ENCODE measurements around the gene TEX2. TPM values are rescaled to one million over a fixed set of nuclear protein-coding genes. Genes with fewer than 3 reads are reported as not detected.

The TEX2 gene
- total and polyA plus RNA-seq, 9 of the 15 experiments (the other 6 are each of a cell fraction or from before 2014, with no cell fraction given): 4.1 to 27.6 (median 19.3) TPM

DNA sequence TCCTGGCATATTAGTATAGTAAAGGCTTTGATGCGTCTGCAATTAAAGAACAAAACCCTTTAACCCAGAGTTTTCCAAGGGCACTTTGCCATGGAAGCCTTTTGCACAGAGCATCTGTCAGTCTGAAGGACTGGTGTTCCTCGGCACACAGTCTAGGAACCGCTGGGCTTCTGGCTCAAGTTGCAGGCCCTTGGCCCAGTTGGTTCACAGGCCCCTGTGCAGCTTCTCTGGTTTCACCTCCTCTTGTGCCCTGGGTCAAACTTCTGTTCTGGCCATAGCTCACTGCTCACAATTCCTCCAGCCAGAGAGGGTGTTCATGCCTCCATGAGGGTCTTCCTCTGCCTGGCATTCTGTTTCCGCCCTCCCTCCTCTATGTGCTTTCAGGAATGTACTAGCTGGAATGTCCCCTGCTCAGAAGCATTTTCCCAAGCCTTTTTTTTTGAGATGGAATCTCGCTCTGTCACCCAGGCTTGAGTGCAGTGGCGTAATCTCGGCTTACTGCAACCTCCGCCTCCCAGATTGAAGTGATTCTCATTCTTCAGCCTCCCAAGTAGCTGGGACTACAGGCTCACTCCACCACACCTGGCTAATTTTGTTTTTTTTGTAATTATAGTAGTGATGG, 34.5 kb upstream of the TEX2 start:
- Histone ChIP-seq H3K9ac (ENCODE audit: insufficient read depth in 1 of 2, low read depth in 2 of 2, low read length in 2 of 2) (no peak overlapping the region), H3K27me3 (ENCODE audit: control insufficient read depth in 2 of 2, insufficient read depth in 2 of 2, low read length in 2 of 2) (peaks cover 0 to 2% of the 10 kb centered on the region in 2 experiments; a peak in 2 of 5 replicates), H4K20me1 (replicated peaks; ENCODE audit: control insufficient read depth, insufficient read depth, low read length) (no peaks in the 10 kb centered on the region), H3K9me1 (ENCODE audit: control insufficient read depth, insufficient read depth, low read length) (no peaks in the 10 kb centered on the region), H3K4me2 (ENCODE audit: insufficient read depth, low read length) (no peak overlapping the region), H3K9me3 (replicated peaks; ENCODE audit: control insufficient read depth, insufficient read depth, low read depth, low read length) (no peaks in the 10 kb centered on the region), H3K27ac (ENCODE audit: extremely low read depth, low read depth, low read length) (no peak overlapping the region), H3K4me3 (no peak overlapping the region), H3K36me3 (ENCODE audit: control insufficient read depth, insufficient read depth, low read length) (no peaks in the 10 kb centered on the region), H3K79me2 (ENCODE audit: control insufficient read depth, insufficient read depth, low read length) (no peaks in the 10 kb centered on the region), H3K4me1 (replicated peaks in 1 of 2; ENCODE audit: control insufficient read depth in 2 of 2, insufficient read depth in 2 of 2, low read length in 2 of 2) (peaks cover 3 to 4% of the 10 kb centered on the region in 2 experiments; a peak in 1 of 5 replicates), H2AFZ (ENCODE audit: low read depth, low read length) (no peak overlapping the region)
- ChIA-PET POLR2A (no interaction called here), CTCF (ENCODE audit: low intra/inter-chr PET ratio) (no interaction called here)
- in situ Hi-C loops (cut with MboI): no loop called here
- 55% methylated on average over 8 of the region's 8 CpGs for WGBS (ENCODE audit: insufficient coverage, low coverage, missing lambda C conversion rate)
- DNase-seq (ENCODE audit: extremely low read depth in 1 of 4, low spot score in 3 of 4) (no peak), FAIRE-seq (no peak), ATAC-seq (no peak)
- intact Hi-C loops (cut with micrococcal nuclease): no loop called here
- BruUV-seq (replicated peaks): no TSS peak
- no peak for TF ChIP-seq FOXA1 (IDR thresholded peaks at IDR 0.05; ENCODE audit: borderline replicate concordance)
- no peak for TF ChIP-seq RBFOX2 (IDR thresholded peaks at IDR 0.05; ENCODE audit: low read depth, low read length)
- TF ChIP-seq, protein P1, sequence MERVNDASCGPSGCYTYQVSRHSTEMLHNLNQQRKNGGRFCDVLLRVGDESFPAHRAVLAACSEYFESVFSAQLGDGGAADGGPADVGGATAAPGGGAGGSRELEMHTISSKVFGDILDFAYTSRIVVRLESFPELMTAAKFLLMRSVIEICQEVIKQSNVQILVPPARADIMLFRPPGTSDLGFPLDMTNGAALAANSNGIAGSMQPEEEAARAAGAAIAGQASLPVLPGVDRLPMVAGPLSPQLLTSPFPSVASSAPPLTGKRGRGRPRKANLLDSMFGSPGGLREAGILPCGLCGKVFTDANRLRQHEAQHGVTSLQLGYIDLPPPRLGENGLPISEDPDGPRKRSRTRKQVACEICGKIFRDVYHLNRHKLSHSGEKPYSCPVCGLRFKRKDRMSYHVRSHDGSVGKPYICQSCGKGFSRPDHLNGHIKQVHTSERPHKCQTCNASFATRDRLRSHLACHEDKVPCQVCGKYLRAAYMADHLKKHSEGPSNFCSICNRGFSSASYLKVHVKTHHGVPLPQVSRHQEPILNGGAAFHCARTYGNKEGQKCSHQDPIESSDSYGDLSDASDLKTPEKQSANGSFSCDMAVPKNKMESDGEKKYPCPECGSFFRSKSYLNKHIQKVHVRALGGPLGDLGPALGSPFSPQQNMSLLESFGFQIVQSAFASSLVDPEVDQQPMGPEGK (CRISPR knock-in tag; IDR thresholded peaks at IDR 0.05; ENCODE audit: borderline replicate concordance): no peak
- TF ChIP-seq ZNF316 (IDR thresholded peaks at IDR 0.05): no peak
- no peak for TF ChIP-seq XRCC3 (IDR thresholded peaks at IDR 0.05)
- TF ChIP-seq SMAD4 (CRISPR knock-in tag; conservative IDR thresholded peaks at IDR 0.05): no peak
- TF ChIP-seq PML (IDR thresholded peaks at IDR 0.05; ENCODE audit: low read length): no peak
- TF ChIP-seq, protein P2, sequence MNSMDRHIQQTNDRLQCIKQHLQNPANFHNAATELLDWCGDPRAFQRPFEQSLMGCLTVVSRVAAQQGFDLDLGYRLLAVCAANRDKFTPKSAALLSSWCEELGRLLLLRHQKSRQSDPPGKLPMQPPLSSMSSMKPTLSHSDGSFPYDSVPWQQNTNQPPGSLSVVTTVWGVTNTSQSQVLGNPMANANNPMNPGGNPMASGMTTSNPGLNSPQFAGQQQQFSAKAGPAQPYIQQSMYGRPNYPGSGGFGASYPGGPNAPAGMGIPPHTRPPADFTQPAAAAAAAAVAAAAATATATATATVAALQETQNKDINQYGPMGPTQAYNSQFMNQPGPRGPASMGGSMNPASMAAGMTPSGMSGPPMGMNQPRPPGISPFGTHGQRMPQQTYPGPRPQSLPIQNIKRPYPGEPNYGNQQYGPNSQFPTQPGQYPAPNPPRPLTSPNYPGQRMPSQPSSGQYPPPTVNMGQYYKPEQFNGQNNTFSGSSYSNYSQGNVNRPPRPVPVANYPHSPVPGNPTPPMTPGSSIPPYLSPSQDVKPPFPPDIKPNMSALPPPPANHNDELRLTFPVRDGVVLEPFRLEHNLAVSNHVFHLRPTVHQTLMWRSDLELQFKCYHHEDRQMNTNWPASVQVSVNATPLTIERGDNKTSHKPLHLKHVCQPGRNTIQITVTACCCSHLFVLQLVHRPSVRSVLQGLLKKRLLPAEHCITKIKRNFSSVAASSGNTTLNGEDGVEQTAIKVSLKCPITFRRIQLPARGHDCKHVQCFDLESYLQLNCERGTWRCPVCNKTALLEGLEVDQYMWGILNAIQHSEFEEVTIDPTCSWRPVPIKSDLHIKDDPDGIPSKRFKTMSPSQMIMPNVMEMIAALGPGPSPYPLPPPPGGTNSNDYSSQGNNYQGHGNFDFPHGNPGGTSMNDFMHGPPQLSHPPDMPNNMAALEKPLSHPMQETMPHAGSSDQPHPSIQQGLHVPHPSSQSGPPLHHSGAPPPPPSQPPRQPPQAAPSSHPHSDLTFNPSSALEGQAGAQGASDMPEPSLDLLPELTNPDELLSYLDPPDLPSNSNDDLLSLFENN (IDR thresholded peaks at IDR 0.05; ENCODE audit: low read depth in 2 of 2, low read length in 2 of 2): no peak
- no peak for TF ChIP-seq SLC30A9 (CRISPR knock-in tag; IDR thresholded peaks at IDR 0.05)
- TF ChIP-seq, protein P3, sequence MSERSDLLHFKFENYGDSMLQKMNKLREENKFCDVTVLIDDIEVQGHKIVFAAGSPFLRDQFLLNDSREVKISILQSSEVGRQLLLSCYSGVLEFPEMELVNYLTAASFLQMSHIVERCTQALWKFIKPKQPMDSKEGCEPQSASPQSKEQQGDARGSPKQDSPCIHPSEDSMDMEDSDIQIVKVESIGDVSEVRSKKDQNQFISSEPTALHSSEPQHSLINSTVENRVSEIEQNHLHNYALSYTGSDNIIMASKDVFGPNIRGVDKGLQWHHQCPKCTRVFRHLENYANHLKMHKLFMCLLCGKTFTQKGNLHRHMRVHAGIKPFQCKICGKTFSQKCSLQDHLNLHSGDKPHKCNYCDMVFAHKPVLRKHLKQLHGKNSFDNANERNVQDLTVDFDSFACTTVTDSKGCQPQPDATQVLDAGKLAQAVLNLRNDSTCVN (CRISPR knock-in tag; IDR thresholded peaks at IDR 0.05): no peak
- TF ChIP-seq HEY1 (CRISPR knock-in tag; IDR thresholded peaks at IDR 0.05; ENCODE audit: borderline replicate concordance): no peak
- TF ChIP-seq, protein P4, sequence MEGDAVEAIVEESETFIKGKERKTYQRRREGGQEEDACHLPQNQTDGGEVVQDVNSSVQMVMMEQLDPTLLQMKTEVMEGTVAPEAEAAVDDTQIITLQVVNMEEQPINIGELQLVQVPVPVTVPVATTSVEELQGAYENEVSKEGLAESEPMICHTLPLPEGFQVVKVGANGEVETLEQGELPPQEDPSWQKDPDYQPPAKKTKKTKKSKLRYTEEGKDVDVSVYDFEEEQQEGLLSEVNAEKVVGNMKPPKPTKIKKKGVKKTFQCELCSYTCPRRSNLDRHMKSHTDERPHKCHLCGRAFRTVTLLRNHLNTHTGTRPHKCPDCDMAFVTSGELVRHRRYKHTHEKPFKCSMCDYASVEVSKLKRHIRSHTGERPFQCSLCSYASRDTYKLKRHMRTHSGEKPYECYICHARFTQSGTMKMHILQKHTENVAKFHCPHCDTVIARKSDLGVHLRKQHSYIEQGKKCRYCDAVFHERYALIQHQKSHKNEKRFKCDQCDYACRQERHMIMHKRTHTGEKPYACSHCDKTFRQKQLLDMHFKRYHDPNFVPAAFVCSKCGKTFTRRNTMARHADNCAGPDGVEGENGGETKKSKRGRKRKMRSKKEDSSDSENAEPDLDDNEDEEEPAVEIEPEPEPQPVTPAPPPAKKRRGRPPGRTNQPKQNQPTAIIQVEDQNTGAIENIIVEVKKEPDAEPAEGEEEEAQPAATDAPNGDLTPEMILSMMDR (IDR thresholded peaks at IDR 0.05 in 2 of 3, conservative IDR thresholded peaks at IDR 0.05 in 1 of 3; ENCODE audit: insufficient read depth in 2 of 3, low read depth in 1 of 3, low read length in 3 of 3): no peak
- TF ChIP-seq HCFC1 (IDR thresholded peaks at IDR 0.05; ENCODE audit: low read depth, low read length): no peak
- no peak for TF ChIP-seq RBM17 (IDR thresholded peaks at IDR 0.05; ENCODE audit: borderline replicate concordance, low read depth, low read length)
